ENCODE data around the gene DBET.
"Not testable (repeated sequence)": the region's sequence is repeated elsewhere in the genome, so short reads cannot be mapped to it uniquely, and the experiment has no call there.

The DBET gene

DNA sequence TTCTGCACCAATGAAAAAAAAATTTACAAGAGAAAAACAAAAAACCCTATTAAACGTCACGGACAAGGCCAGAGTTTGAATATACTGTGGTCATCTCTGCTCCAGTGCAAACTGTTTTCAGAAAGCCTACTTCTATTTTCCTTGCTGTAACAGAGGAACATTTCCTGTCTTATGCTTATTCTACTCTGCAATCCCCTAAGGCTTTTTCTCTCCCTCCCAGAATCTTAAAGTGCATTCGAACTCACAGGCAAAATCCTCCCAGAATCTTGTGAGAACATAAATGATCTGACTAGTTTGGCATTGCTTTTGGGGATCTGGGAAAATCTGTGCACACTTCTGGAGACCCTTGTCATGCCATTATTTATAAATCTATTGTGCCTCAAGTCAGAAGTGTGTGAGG is 503 bp downstream of the DBET start:
- H3K9ac ChIP-seq (ENCODE audit: low read length); H3K9me3 ChIP-seq (ENCODE audit: control insufficient read depth, insufficient read depth, low read depth, low read length); H3K4me3 ChIP-seq (ENCODE audit: low read depth, low read length); H3K36me3 ChIP-seq (ENCODE audit: control insufficient read depth, insufficient read depth, low read length); H3K27ac ChIP-seq (ENCODE audit: low read depth, low read length); H3K27me3 ChIP-seq (ENCODE audit: control insufficient read depth, insufficient read depth, low read length); H3K4me1 ChIP-seq (ENCODE audit: control insufficient read depth, insufficient read depth, low read length): not testable (repeated sequence)

DNA sequence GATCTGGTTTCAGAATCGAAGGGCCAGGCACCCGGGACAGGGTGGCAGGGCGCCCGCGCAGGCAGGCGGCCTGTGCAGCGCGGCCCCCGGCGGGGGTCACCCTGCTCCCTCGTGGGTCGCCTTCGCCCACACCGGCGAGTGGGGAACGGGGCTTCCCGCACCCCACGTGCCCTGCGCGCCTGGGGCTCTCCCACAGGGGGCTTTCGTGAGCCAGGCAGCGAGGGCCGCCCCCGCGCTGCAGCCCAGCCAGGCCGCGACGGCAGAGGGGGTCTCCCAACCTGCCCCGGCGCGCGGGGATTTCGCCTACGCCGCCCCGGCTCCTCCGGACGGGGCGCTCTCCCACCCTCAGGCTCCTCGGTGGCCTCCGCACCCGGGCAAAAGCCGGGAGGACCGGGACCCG is 4.0 kb downstream of the DBET start:
- not testable (repeated sequence) for H3K9ac ChIP-seq (ENCODE audit: low read length); H3K27ac ChIP-seq (ENCODE audit: low read depth, low read length); H3K4me3 ChIP-seq (ENCODE audit: low read depth, low read length); H3K4me1 ChIP-seq (ENCODE audit: control insufficient read depth, insufficient read depth, low read length); H3K9me3 ChIP-seq (ENCODE audit: control insufficient read depth, insufficient read depth, low read depth, low read length); H3K27me3 ChIP-seq (ENCODE audit: control insufficient read depth, insufficient read depth, low read length); H3K36me3 ChIP-seq (ENCODE audit: control insufficient read depth, insufficient read depth, low read length)

DNA sequence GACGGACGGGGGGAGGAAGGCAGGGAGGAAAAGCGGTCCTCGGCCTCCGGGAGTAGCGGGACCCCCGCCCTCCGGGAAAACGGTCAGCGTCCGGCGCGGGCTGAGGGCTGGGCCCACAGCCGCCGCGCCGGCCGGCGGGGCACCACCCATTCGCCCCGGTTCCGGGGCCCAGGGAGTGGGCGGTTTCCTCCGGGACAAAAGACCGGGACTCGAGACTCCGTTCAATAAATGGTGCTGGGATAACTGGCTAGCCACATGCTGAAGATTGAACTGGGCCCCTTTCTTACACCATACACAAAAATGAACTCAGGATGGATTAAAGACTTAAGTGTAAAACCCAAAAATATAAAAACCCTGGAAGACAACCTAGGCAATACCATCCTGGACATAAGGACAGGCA is 28.8 kb downstream of the DBET start:
- not testable (repeated sequence) for H3K9ac ChIP-seq (ENCODE audit: low read length); H3K9me3 ChIP-seq (ENCODE audit: control insufficient read depth, insufficient read depth, low read depth, low read length); H3K27ac ChIP-seq (ENCODE audit: low read depth, low read length); H3K4me3 ChIP-seq (ENCODE audit: low read depth, low read length); H3K36me3 ChIP-seq (ENCODE audit: control insufficient read depth, insufficient read depth, low read length); H3K4me1 ChIP-seq (ENCODE audit: control insufficient read depth, insufficient read depth, low read length); H3K27me3 ChIP-seq (ENCODE audit: control insufficient read depth, insufficient read depth, low read length)

DNA sequence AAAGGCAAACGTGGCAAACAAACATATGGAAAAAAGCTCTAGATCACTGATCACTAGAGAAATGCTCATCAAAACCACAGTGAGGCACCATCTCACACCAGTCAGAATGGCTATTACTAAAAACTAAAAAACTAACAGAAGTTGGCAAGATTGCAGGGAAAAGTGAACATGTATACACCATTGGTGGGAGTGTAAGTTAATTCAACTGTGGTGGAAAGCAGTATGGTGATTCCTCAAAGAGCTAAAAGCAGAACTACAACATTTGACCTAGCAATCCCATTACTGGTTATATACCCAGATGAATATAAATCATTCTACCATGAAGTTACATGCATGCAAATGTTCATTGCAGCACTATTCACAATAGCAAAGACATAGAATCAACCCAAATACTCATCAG is 29.7 kb downstream of the DBET start:
- not testable (repeated sequence) for H3K36me3 ChIP-seq (ENCODE audit: control insufficient read depth, insufficient read depth, low read length); H3K4me3 ChIP-seq (ENCODE audit: low read depth, low read length); H3K9ac ChIP-seq (ENCODE audit: low read length); H3K27me3 ChIP-seq (ENCODE audit: control insufficient read depth, insufficient read depth, low read length); H3K27ac ChIP-seq (ENCODE audit: low read depth, low read length); H3K4me1 ChIP-seq (ENCODE audit: control insufficient read depth, insufficient read depth, low read length); H3K9me3 ChIP-seq (ENCODE audit: control insufficient read depth, insufficient read depth, low read depth, low read length)

DNA sequence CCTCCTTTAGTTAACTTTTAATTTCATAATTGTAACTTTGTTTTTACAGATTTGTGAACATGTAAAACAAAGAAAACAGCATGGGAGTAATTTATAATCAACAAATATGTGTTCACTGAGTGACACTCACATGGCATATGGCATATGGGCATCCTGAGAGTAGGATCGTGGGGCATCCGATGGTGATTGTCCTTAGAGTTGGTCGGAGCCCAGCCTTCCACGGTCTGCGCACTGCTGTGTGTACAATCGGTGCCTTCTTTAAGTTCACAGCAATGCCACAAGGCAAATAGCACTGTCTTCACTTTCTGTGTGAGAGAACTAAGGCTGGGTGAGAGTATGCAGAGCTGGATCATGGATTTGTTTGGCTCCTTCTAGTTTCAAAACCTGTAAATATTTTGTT is 31.0 kb downstream of the DBET start:
- H3K27me3 ChIP-seq (ENCODE audit: control insufficient read depth, insufficient read depth, low read length) = not testable (repeated sequence)

DNA sequence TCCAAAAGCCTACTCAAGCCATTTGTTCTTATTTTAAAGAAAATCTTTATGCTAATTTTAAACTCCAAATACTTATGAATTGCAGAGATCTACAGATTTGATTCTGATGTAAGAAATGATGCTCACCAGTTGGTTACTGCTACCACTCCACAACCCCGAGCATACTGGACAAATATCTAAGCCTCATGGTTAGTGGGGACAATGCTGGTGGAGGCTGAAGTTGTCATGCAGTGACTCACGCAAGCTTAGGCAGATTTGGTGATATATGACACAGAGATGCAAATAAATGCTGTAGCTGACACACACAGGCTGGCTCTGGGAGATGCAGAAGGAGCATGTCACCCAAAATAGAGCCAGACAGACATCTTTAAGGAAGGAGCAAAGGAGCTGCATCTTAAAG is 35.3 kb downstream of the DBET start:
- not testable (repeated sequence) for H3K4me1 ChIP-seq (ENCODE audit: control insufficient read depth, insufficient read depth, low read length); H3K4me3 ChIP-seq (ENCODE audit: low read depth, low read length); H3K9me3 ChIP-seq (ENCODE audit: control insufficient read depth, insufficient read depth, low read depth, low read length); H3K36me3 ChIP-seq (ENCODE audit: control insufficient read depth, insufficient read depth, low read length); H3K27me3 ChIP-seq (ENCODE audit: control insufficient read depth, insufficient read depth, low read length); H3K9ac ChIP-seq (ENCODE audit: low read length); H3K27ac ChIP-seq (ENCODE audit: low read depth, low read length)

More for the DNA sequence above, 31.0 kb downstream of the DBET start:
- H3K4me1 ChIP-seq (ENCODE audit: control insufficient read depth, insufficient read depth, low read length); H3K36me3 ChIP-seq (ENCODE audit: control insufficient read depth, insufficient read depth, low read length); H3K9me3 ChIP-seq (ENCODE audit: control insufficient read depth, insufficient read depth, low read depth, low read length); H3K9ac ChIP-seq (ENCODE audit: low read length); H3K27ac ChIP-seq (ENCODE audit: low read depth, low read length); H3K4me3 ChIP-seq (ENCODE audit: low read depth, low read length): not testable (repeated sequence)

DNA sequence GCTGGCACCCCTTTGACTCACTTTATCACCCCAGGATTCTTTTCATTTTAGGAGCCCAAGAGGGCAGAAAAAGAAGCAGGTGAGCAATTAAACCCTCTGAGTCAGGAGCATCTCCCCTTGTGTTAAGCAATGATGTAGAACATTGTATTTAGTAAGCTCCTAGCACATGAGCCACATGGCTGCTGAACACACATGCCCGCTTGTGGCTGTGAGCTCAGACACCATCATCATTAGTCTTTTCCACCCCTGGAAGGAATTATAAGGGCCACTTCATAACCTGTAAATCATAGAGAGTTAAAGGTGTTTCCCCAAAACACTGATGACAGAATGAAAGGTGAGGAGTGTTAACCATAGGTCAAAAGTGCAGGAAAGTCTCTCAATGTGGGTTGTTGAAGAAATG is 37.2 kb downstream of the DBET start:
- not testable (repeated sequence) for H3K9ac ChIP-seq (ENCODE audit: low read length); H3K4me3 ChIP-seq (ENCODE audit: low read depth, low read length); H3K27ac ChIP-seq (ENCODE audit: low read depth, low read length); H3K36me3 ChIP-seq (ENCODE audit: control insufficient read depth, insufficient read depth, low read length); H3K27me3 ChIP-seq (ENCODE audit: control insufficient read depth, insufficient read depth, low read length); H3K9me3 ChIP-seq (ENCODE audit: control insufficient read depth, insufficient read depth, low read depth, low read length); H3K4me1 ChIP-seq (ENCODE audit: control insufficient read depth, insufficient read depth, low read length)

DNA sequence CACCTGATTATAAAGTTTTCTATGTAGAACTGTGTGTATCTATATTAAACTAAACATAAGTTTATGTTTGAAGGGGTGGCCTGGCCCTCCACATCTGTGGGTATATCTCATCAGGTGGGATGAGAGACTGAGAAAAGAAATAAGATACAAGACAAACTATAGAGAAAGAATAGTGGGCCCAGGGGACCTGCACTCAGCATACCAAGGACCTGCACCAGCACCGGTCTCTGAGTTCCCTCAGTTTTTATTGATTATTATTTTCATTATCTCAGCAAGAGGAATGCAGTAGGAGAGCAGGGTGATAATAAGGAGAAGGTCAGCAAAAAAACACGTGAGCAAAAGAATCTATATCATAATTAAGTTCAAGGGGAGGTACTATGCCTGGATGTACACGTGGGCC is 41.9 kb downstream of the DBET start:
- H3K27ac ChIP-seq (ENCODE audit: low read depth, low read length); H3K4me1 ChIP-seq (ENCODE audit: control insufficient read depth, insufficient read depth, low read length); H3K36me3 ChIP-seq (ENCODE audit: control insufficient read depth, insufficient read depth, low read length); H3K4me3 ChIP-seq (ENCODE audit: low read depth, low read length); H3K9ac ChIP-seq (ENCODE audit: low read length); H3K27me3 ChIP-seq (ENCODE audit: control insufficient read depth, insufficient read depth, low read length): not testable (repeated sequence)
- peaks cover 52% of the 10 kb centered on the region for H3K9me3 ChIP-seq (ENCODE audit: control insufficient read depth, insufficient read depth, low read depth, low read length)

DNA sequence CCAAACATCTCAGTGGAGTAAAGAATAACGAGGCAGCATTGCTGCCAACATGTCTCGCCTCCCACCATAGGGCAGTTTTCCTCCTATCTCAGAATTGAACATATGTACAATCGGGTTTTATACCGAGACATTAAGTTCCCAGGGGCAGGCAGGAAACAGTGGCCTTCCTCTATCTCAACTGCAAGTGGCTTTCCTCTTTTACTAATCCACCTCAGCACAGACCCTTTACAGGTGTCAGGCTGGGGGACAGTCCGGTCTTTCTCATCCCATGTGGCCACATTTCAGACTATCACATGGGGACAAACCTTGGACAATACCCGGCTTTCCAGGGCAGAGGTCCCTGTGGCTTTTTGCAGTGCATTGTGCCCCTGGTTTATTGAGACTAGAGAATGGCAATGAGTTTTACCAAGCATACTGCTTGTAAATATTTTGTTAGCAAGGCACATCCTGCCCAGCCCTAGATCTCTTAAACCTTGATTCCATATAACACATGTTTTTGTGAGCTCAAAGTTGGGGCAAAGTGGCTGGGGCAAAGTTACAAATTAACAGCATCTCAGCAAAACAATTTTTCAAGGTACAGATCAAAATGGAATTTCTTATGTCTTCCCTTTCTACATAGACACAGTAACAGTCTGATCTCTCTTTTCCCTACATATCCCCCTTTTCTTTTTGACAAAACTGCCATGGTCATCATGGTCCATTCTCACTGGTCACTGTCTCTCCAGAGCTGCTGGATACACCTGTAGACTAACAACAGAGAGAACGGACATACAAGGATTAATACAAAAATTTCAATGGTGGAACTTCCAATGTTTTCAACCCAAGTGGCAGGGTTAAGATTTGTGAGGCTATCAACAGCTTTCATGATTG is 42.5 kb downstream of the DBET start:
- H3K9ac ChIP-seq (ENCODE audit: low read length); H3K4me3 ChIP-seq (ENCODE audit: low read depth, low read length); H3K4me1 ChIP-seq (ENCODE audit: control insufficient read depth, insufficient read depth, low read length); H3K27ac ChIP-seq (ENCODE audit: low read depth, low read length); H3K36me3 ChIP-seq (ENCODE audit: control insufficient read depth, insufficient read depth, low read length); H3K27me3 ChIP-seq (ENCODE audit: control insufficient read depth, insufficient read depth, low read length): not testable (repeated sequence)
- H3K9me3 ChIP-seq (ENCODE audit: control insufficient read depth, insufficient read depth, low read depth, low read length) = peaks cover 58% of the 10 kb centered on the region

DNA sequence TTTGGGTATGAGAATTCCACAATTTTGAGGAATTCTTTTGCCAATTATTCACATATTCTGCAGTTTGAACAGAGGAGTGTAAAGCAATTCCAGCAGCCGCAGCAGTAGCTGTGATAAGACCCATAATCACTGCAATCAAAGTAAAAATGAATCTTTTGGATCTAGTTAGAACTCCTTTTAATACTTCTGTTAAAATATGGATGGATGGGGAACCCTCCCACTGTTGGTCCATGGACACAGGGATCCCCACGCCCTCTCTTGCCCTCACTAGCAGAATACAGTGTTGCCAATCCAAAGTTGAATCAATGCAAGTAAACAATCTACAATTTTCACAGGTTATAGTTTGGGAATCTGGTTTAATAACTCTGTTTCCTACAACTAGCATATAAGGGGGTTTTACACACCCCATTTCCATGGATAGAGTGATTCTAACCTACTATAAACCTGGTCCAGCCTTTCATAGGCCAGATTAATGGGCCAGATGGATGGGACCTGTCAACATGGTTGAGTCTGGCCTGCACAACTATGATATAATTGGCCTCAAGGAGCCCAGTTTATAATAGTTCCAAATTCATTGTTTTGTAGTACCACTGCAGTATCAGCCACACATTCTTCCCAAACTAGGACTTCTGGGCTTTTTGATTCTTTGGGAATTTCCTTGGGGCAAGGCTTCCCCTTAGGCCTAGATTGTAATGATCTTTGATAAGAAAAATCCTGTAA is 43.6 kb downstream of the DBET start:
- peaks cover 67% of the 10 kb centered on the region for H3K9me3 ChIP-seq (ENCODE audit: control insufficient read depth, insufficient read depth, low read depth, low read length)
- H3K4me3 ChIP-seq (ENCODE audit: low read depth, low read length); H3K27ac ChIP-seq (ENCODE audit: low read depth, low read length); H3K27me3 ChIP-seq (ENCODE audit: control insufficient read depth, insufficient read depth, low read length); H3K36me3 ChIP-seq (ENCODE audit: control insufficient read depth, insufficient read depth, low read length); H3K9ac ChIP-seq (ENCODE audit: low read length); H3K4me1 ChIP-seq (ENCODE audit: control insufficient read depth, insufficient read depth, low read length): not testable (repeated sequence)

DNA sequence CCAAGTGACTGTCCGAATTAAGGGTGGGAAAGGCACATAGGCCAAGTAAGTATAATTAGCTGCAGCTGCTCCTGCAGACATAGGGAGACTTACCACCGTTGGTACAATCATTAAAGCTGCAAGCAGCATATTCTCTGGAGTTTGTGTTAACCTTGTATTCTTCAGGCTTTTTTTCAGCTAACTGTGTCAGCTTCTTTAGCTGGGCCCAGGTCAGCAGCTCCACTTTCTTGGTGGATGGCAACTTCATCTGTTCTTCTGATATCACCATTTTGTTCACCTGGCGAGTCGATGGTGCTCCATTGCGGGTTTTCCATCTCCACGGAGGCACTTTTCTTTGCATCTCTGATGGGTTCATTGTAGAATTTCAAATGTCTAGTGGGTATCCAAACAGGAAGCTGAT is 44.5 kb downstream of the DBET start:
- H3K27ac ChIP-seq (ENCODE audit: low read depth, low read length); H3K4me3 ChIP-seq (ENCODE audit: low read depth, low read length); H3K4me1 ChIP-seq (ENCODE audit: control insufficient read depth, insufficient read depth, low read length); H3K36me3 ChIP-seq (ENCODE audit: control insufficient read depth, insufficient read depth, low read length); H3K9ac ChIP-seq (ENCODE audit: low read length); H3K27me3 ChIP-seq (ENCODE audit: control insufficient read depth, insufficient read depth, low read length): not testable (repeated sequence)
- H3K9me3 ChIP-seq (ENCODE audit: control insufficient read depth, insufficient read depth, low read depth, low read length) = peaks cover 67% of the 10 kb centered on the region

Data from HUES6 (cell line).